Endodermal cell (in vitro differentiated cells): ENCODE measurements around the gene NUP50. TPM values are rescaled to one million over a fixed set of nuclear protein-coding genes. Genes with fewer than 3 reads are reported as not detected.

ENCODE experiments used
- DNase-seq: peaks from one replicate; pipeline ENCODE4 v3.0.0-alpha.2; 2017
- H3K27ac ChIP-seq: 2 replicates; pipeline ENCODE4 v1.5.1; 2013; ENCODE audit warnings: mild to moderate bottlenecking, low read depth, low read length, moderate library complexity
- H3K27me3 ChIP-seq: 2 replicates; pipeline ENCODE4 v1.6.1; 2013; ENCODE audit warnings: mild to moderate bottlenecking, low read length, moderate library complexity; ENCODE audit not compliant: insufficient read depth, control insufficient read depth, poor library complexity, severe bottlenecking
- H3K36me3 ChIP-seq: 2 replicates; pipeline ENCODE4 v1.7.0; 2013; ENCODE audit warnings: mild to moderate bottlenecking, low read length, moderate library complexity; ENCODE audit not compliant: control insufficient read depth, insufficient read depth
- H3K4me1 ChIP-seq: one replicate; pipeline ENCODE4 v1.7.0; 2013; ENCODE audit warnings: low read length; ENCODE audit not compliant: control insufficient read depth, insufficient read depth
- H3K4me3 ChIP-seq: 2 replicates; pipeline ENCODE4 v1.5.1; 2013; ENCODE audit warnings: mild to moderate bottlenecking, low read length, moderate library complexity
- H3K9ac ChIP-seq: 2 replicates; pipeline ENCODE4 v1.6.1; 2013; ENCODE audit warnings: mild to moderate bottlenecking, low read length, moderate library complexity; ENCODE audit not compliant: poor library complexity, severe bottlenecking; ENCODE audit errors: extremely low read depth
- H3K9me3 ChIP-seq: 2 replicates; pipeline ENCODE4 v1.6.1; 2013; ENCODE audit warnings: mild to moderate bottlenecking, low read length, moderate library complexity; ENCODE audit not compliant: control insufficient read depth
- H3K27ac Mint-ChIP-seq: 2 replicates; pipeline ENCODE4 v1.8.0; 2020; ENCODE audit warnings: mixed read lengths
- H3K27me3 Mint-ChIP-seq: 2 replicates; pipeline ENCODE4 v1.8.0; 2021; ENCODE audit warnings: mild to moderate bottlenecking, mixed read lengths; ENCODE audit not compliant: insufficient read depth
- H3K36me3 Mint-ChIP-seq: 2 replicates; pipeline ENCODE4 v1.8.0; 2020; ENCODE audit warnings: low read depth, mixed read lengths
- H3K4me1 Mint-ChIP-seq: 2 replicates; pipeline ENCODE4 v1.8.0; 2020; ENCODE audit warnings: mixed read lengths
- H3K4me3 Mint-ChIP-seq: 2 replicates; pipeline ENCODE4 v1.8.0; 2020; ENCODE audit warnings: mild to moderate bottlenecking, moderate library complexity, mixed read lengths
- H3K9me3 Mint-ChIP-seq: 2 replicates; pipeline ENCODE4 v1.8.0; 2020; ENCODE audit warnings: mild to moderate bottlenecking, mixed read lengths
- WGBS, 2 experiments: methylation state at CpG; one replicate each; pipeline versions ENCODE4 v1.1.5 to v1.1.7; 2013; ENCODE audit warnings: missing lambda C conversion rate in 2 of 2, mixed read lengths in 1 of 2; ENCODE audit not compliant: insufficient coverage in 1 of 2, insufficient read length in 1 of 2; 5-methylcytosine and 5-hydroxymethylcytosine counted together
- microRNA-seq: library from miRNA; unstranded; fragments of <30 nt; microRNA quantifications from one replicate; pipeline ENCODE4 v1.2.0, GENCODE V29; 2020; ENCODE audit warnings: borderline microRNAs expressed
- total RNA-seq, 2 donors: library from RNA; stranded (reverse); fragmentation: NEBNext Ultra II Directional in 1 of 2; extraction: Animal tissue kit (Norgen Biotek cat#: 25700) in 1 of 2; gene quantifications; 2 replicates in 1 of 2; 3 replicates in 1 of 2; pipeline ENCODE4 v1.2.1, GENCODE V29; 2021
- TF ChIP-seq, protein P1 (sequence below): fragments of 200-600 bp; sonication (generic); conservative IDR thresholded peaks from 2 replicates; pipeline ENCODE4 v1.5.0; 2021; ENCODE audit warnings: antibody characterized with exemption, mild to moderate bottlenecking

NUP50 gene
- total RNA-seq, 2 donors from 2014 or later: 101 to 115 TPM

DNA sequence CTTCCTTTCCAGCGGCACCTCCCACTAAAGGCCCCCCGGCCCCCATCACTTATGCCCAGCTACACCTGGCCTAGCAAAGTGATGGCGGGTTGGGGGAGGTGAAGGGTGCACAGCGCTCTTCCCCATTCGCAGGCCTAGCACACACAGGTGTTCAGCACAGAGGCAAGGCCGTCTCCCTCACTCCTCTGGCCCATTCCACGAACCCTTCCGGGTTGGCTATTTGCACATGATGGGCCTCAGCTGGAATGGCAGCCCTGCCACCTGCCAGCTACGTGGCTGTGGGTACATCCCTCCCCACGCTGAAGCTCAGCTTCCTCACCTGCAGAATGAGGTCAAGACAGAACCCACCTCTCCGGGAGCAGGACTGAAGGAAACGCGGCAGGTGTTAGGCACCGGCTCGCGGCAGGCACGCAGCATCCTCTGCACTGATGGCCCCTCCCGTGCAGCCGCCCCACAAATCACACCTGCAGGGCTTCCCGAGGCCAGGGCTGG, 72.2 kb downstream of the NUP50 start:
- DNase-seq: no peak

DNA sequence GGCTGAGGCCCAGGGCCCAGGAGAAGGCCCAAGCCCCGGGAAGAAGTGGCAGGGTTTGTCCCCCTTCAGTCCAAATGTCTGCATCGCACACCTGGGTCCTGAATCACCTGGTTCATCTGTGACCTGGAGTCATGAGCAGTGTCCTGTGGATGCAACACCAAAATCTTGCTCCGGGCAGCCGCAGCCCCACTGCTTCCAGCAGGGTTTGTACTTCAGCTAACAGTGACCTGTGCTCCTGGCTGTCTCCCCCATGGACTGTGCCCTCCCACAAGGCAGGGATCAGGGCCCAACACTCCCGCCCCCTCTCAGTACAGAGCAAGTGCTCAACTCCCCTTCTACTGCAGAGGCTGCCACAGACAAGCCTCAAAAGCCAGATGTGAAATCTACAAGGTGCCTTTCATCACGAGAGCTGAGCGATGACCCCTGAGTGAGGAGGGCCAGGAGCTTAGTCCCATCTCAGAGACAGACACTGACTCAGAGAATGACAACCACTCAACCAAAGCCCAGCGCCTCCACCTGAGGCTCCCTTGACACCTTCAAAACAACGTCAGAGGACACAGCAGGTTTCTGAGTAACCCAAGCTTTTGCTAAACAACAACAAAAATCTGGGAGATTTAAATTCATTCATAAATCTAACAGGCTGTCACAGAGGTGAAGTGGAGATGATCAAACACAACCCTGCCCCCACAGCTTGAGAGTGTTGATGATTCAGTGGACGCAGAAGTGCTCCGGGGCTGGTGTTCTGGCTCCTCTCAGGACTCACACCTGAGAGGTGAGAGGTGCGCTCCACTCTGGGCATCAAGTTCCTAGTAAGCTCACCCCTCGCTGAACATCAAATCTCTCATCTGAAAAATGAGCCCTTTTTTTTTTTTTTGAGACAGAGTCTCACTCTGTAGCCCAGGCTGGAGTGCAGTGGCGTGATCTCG, 73.6 kb downstream of the NUP50 start:
- H3K36me3 ChIP-seq: peaks cover 5% of the 10 kb centered on the region
- H3K9ac ChIP-seq: no peak overlapping the region
- Mint-ChIP-seq H3K4me3 (no peak overlapping the region), H3K4me1 (peaks cover 11% of the 10 kb centered on the region), H3K9me3 (no peaks in the 10 kb centered on the region), H3K27ac (peak overlapping the region; percentile 44), H3K36me3 (no peaks in the 10 kb centered on the region), H3K27me3 (peaks cover 22% of the 10 kb centered on the region)
- no peak overlapping the region for H3K27ac ChIP-seq
- peaks cover 13% of the 10 kb centered on the region for H3K27me3 ChIP-seq
- no peak for DNase-seq
- H3K4me3 ChIP-seq: no peak overlapping the region
- 91 to 92% methylated on average over 12 to 15 of the region's 15 CpGs for WGBS, 2 experiments
- peaks cover 3% of the 10 kb centered on the region for H3K4me1 ChIP-seq
- TF ChIP-seq, protein P1, sequence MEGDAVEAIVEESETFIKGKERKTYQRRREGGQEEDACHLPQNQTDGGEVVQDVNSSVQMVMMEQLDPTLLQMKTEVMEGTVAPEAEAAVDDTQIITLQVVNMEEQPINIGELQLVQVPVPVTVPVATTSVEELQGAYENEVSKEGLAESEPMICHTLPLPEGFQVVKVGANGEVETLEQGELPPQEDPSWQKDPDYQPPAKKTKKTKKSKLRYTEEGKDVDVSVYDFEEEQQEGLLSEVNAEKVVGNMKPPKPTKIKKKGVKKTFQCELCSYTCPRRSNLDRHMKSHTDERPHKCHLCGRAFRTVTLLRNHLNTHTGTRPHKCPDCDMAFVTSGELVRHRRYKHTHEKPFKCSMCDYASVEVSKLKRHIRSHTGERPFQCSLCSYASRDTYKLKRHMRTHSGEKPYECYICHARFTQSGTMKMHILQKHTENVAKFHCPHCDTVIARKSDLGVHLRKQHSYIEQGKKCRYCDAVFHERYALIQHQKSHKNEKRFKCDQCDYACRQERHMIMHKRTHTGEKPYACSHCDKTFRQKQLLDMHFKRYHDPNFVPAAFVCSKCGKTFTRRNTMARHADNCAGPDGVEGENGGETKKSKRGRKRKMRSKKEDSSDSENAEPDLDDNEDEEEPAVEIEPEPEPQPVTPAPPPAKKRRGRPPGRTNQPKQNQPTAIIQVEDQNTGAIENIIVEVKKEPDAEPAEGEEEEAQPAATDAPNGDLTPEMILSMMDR: no peak
- no peaks in the 10 kb centered on the region for H3K9me3 ChIP-seq

More for the DNA sequence above, 72.2 kb downstream of the NUP50 start:
- Mint-ChIP-seq H3K4me1 (peaks cover 11% of the 10 kb centered on the region), H3K9me3 (no peaks in the 10 kb centered on the region), H3K36me3 (no peaks in the 10 kb centered on the region), H3K27ac (no peak overlapping the region), H3K27me3 (peaks cover 9% of the 10 kb centered on the region), H3K4me3 (no peak overlapping the region)
- no peak overlapping the region for H3K27ac ChIP-seq
- WGBS, 2 experiments: 93 to 94% methylated on average over 11 to 20 of the region's 20 CpGs
- no peak overlapping the region for H3K9ac ChIP-seq
- TF ChIP-seq, protein P1: no peak
- peaks cover 5% of the 10 kb centered on the region for H3K36me3 ChIP-seq
- H3K4me1 ChIP-seq: peaks cover 3% of the 10 kb centered on the region
- no peak overlapping the region for H3K4me3 ChIP-seq
- H3K9me3 ChIP-seq: no peaks in the 10 kb centered on the region
- H3K27me3 ChIP-seq: peaks cover 6% of the 10 kb centered on the region

Small RNA genes lying within 50 kb of the gene (microRNA-seq; reads per million reads assigned to microRNA genes)
- 2.2 reads per million, percentile 13 among the genes with 10 or more reads in this experiment for gene MIR1249

Other genes starting within 250 kb of the NUP50 start
- 10 to 100 TPM; 57.5 to 69.2 TPM for gene PHF21B, start 153.9 kb upstream of the NUP50 start, total RNA-seq
- 10 to 100 TPM; 36.2 to 47.8 TPM for gene KIAA0930, start 77.0 kb downstream of the NUP50 start, total RNA-seq
- gene UPK3A, start 121.0 kb downstream of the NUP50 start, total RNA-seq: not detected
- gene FAM118A, start 146.0 kb downstream of the NUP50 start, total RNA-seq: 100 to 1,000 TPM in 1 of 2 donors, 10 to 100 TPM in 1; 46.3 to 143 TPM
- gene SMC1B, start 249.7 kb downstream of the NUP50 start, total RNA-seq: under 1 TPM in 1 of 2 donors, not detected in 1; 0.11 TPM
- 10 to 100 TPM; 10.6 to 15.2 TPM for gene RIBC2, start 249.8 kb downstream of the NUP50 start, total RNA-seq